Amniotic epithelial cell (primary cell): Measurements from ENCODE around the gene KCNIP4.
"Not testable (repeated sequence)": the region's sequence is repeated elsewhere in the genome, so short reads cannot be mapped to it uniquely, and the experiment has no call there.

Experiments used
- DNase-seq: peaks from one replicate; pipeline ENCODE4 v3.0.0-alpha.2; 2010; ENCODE audit warnings: low read depth

KCNIP4 gene

DNA sequence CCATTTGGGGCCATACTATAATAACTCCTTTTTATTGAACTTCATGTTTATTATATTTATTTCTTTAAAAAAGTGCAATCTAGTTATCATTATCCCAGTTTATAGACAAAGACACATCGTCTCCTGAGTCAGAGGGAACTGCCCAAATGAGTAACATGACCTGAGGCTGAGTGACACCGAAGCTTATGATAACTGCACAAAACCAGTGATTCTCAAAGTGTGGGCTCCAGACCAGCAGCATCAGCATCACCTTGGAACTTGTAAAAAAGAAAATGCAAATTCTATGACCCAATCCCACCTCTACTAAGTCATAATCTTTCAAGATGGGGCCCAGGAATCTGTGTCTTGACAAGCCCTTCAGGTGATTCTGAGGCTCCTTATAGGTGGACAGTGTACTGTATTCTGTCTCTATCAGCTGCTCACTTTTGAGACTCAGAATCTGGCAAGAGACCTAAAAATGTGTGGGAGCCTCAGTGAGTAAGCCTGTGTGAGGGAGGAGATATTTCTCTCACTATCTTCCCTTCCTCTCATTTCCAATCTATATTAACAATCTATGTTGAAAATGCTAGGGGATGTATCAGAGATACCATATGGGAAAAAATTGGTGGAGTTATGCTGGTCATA lies 1101.3 kb downstream of the KCNIP4 start:
- peak; percentile 43 for DNase-seq

DNA sequence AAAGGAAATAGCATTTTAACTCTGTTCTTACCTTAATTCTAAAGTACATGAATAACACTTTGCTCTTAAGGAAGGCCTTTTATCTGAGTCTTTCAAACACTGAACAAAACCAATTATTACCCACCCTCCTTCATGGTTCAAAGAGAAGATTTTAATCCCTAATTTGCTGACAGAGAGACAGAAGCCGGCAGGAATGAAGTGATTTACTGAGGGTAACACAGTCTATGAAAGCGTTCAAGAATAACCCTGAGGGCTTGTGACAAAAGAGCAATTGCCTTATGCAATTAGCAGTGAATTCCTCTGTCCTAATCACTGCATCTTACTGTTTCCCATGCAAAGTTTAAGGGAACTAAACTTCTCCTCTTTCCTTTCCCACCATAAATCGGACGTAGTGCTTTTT lies 1104.3 kb downstream of the KCNIP4 start:
- no peak for DNase-seq

DNA sequence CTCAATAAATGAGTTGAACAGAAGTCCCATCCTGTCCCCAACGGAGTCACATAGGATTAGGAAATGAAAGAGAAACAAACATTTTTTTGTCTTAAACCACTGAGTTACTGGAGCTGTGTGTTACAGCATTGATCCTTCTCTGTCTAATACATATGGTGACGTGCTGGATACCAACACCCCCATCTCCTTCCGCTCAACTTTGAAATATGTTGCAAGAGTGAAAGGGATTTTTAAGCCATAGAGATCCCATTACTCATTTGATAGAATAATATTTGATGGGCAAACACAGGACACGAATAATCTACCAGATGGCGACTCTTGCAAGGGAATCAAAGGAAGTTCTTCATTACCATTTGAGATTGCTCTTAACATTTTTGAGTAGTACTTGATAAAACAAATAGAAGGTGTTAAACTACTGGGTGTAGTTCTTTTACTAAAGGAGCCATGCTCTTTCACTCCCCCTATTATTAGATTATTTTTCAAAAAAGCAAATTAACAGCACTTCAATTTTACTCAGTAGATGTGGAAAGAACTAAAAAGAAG lies 1107.9 kb downstream of the KCNIP4 start:
- DNase-seq, result no peak

DNA sequence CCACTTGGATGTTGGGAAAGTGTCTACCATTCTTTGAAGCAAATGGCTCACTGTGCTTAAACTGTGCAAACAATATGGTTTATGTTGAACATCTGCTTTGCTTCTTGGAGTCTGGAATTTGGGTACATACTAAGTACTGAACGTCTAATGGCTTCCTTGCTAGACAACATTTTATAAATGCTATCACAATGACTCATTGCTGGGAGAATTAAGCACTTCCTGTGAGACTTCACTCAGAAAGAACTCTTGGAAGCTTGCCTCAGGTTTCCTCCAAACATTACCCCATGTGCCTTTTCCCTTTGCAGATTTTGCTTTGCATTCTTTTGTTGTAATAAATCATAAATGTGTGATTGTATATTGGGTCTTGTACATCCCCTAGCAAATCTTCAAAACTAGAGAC lies 1108.6 kb downstream of the KCNIP4 start:
- peak; percentile 86 for DNase-seq

DNA sequence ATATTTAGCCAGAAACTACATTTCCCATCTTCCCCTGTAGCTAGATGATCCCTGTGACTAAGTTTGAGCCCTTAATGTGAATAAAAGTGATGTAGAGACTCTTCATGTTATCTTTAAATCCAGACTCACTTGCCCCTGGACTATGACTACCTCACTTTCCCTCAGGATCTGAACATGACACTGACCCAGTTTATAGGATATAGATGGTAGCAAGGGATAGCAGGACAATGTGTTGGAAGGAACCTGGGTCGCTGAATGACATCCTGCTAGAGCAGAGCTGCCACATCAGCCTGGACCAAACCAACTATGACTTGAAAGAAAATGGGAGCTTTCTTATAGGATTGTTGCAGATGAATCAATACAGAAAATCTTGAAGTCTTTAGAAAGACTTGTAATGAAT lies 1110.1 kb downstream of the KCNIP4 start:
- no peak for DNase-seq

DNA sequence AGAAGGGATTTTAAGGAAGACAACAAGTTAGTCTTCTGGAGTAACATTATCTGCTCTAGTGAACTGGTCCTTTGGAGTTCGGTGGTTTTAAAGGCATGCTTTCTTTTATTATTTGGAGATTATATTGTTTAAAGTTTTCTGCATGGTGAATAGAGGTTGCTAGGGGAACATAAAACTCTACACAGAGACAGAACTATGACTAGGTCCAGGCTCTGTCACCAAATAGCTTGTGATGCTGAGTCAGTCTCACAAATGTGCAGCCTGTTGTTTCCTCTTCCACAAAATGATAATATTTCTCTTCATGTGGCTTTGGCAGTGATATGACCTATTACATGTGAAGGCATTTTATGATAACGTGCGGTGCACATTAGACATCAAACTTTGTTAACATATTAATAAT lies 1115.7 kb downstream of the KCNIP4 start:
- peak; percentile 25 for DNase-seq

DNA sequence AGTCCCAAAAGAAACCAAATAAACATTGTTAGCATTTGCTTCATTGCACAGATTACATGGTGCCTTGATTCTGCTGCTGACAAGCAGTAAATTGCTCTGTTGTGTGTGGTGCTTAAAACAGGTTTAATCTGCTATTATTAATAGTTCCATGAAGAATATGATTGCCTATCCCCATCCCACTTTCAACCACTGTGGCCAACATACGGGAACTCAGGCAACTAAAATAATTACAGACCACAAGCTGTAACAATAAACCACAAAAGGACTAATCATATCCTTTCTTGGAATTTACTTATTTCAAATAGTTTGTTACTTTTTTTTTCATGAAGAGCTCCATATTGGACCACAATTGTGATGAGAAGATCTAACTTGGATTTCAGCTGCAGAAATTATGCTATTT lies 1116.8 kb downstream of the KCNIP4 start:
- DNase-seq, result no peak

DNA sequence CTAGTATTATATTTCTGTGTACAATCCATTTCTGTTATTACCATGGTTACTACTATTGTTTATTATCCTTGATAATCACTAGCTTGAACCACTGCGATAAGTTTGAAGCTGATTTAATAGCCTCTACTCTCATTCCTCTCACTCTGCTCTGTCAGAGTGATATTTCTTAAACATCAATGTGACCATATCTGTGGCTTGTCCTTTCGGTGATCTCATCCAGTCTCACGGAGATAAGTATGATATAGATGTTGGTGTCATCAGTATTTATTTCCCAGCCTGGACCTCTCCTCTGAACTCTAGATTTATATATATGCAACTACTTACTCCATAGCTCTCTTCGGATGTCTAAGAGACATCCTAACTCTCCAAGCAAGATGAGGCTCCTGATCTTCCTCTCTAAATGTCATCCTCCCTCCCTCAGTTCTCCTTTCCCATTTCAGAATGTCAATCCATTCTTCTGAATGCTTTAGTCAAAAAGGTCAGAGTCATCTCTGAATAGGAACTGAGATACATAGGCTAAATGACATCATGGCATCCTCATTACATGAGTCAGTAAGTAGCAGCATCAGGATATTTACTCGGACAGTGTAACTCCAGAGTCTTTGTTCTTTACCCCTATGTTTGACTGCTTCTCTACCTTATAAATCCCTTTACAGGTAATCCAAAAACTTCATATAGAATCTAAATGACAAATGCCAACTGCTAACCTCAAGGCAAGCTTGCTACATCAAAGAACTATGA lies 1118.8 kb downstream of the KCNIP4 start:
- peak; percentile 58 for DNase-seq

DNA sequence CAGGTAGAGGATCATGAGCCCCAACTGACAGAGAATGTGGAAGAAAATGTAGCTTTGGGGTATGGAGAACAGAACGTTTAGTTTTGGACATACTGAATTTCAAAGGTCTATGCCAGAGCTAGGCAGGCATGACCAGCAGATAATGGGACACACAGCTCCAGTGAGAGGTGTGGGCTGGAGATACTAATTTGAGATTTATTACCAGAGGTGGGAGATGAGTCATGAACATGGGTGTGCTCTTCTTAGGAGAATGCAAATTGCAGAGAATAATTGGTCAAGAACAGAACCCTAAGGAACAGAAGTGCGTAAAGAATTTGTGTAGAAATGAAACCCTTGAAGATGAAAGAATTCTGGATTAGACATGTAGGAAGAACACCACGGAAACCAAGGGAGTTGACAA lies 1123.1 kb downstream of the KCNIP4 start:
- DNase-seq, result no peak

DNA sequence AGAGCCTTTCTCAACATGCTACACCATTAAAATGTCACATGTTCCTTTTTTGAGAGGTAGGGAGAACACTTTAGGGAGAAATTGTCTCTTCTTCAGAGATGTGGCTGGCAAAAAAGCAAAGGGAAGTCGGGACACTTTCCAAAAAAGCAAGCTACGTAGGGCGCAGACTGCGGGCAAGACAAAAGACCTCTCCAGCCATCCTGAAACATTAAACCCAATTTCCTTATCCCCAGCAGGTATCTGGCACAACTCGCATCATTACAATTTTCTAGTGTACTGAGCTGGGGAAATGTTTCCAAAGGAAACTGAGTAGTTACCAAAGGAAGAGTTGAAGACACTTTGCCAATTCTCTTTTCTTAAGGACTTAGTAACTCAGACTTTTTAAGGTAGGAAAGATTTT lies 1132.3 kb downstream of the KCNIP4 start:
- DNase-seq, result no peak

DNA sequence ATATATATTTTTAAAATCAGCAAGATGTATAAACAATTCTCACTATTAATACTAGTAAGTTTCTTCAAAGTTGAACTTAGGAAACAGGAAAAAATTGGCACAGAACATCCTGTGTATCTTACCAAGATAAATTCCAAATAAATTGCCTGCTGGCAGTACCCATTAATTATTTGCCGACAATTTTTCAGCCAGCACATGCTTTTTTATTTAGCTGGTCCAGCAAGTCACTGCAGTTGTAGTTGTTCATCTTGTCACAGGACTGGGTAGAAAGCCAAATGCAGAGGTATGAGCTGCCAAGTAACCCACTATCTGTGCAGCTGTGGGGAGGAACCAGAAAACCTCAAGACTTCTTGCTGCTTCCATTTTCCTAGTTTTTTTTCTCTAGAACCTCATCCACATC lies 1134.9 kb downstream of the KCNIP4 start:
- peak; percentile 14 for DNase-seq

DNA sequence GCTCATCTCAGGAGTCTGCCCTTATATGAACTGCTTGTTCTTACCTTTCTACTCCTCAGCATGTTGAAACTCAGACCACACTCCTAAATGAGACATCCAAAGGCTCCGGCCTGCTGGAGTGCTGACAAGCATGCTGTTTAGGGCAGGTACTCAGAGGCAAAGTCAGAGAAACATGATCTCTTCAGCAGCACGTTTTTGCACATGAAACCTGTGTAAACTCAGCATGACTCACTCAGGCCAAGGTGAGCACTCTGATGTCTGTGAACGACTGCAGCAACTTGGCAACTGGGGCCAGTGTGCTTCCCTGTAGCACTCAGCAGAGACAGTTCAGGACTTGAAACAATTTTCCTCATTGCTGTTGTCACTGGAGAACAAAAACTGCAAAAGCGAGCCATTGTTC lies 1138.8 kb downstream of the KCNIP4 start:
- no peak for DNase-seq

DNA sequence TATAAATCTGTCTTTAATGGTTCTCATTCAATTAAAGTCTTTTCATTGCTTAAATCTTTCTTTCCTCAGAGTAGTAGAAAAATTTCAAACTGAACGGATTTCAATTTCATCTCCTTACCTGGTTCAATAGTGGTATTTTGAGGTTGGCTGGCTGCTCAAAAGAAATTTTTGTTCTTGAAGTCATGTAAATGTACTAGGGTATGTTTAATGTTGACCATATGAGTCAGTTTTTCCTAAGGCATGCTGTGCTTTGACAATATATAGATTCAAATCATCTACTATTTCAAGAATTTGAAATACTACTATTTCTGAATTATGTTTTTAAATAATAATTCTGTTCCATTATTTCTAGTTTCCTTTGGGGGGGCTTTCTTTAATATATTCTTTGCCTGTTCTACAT lies 1142.9 kb downstream of the KCNIP4 start:
- no peak for DNase-seq

DNA sequence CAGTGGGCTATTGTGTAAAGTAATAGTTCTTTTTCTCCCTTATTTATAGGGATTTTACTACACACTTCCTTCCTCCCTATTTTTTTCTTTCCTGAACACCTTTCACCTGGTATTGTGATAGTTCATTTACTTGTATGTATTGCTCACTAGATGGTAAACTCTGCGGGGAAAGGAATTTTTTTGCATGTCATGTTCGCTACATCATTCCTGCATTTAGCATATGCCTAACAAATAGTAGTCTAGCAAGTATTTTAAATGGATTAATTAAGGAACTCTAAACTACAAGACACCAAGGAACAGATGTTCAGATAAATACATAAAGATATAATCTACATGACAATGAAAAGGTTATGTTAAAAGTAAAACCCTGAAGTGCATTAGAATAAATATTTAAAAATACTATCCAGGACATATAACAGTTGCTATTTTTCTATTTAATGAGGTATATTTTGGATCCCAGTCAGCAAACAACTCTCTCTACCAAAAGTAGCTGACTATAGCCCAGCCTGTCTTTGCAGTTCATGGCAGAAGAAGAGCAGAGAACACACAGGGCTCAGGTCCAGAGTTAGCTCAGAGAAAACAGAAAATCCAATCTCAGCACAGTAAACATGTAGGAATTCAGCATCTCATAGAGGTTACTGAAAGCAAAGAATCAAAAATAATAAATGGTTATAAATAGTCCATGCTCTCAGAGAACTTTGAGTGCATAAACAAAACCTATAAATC lies 1160.5 kb downstream of the KCNIP4 start:
- no peak for DNase-seq

DNA sequence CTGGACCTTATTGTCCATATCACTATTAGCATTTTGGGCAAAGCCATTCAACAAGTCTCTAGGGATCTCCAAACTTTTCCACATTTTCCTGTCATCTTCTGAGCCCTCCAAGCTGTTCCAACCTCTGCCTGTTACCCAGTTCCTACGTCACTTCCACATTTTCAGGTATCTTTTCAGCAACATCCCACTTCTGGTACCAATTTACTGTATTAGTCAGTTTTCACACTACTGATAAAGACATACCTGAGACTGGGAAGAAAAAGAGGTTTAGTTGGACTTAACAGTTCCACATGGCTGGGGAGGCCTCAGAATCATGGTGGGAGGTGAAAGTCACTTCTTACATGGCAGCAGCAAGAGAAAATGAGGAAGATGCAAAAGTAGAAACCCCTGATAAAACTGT lies 1165.4 kb downstream of the KCNIP4 start:
- DNase-seq, result not testable (repeated sequence)

DNA sequence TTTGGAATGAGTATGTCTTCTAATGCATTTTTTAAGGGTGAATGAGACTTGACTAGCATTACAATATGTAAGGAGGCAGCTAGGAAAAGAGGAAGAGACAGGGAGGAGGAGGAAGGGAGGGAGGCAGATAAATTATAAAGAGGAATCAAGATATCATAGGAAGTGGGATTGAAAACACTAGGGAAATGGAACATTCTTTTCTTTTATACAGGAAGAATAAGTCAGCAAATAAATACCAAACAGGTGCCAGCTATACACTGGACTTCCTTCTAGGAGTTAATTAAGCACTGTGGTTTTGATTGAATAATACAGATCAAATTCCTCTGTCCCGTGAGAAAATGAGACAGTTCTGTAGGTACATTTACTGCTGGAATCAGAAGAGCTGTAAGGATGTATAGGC lies 1169.7 kb downstream of the KCNIP4 start:
- no peak for DNase-seq

DNA sequence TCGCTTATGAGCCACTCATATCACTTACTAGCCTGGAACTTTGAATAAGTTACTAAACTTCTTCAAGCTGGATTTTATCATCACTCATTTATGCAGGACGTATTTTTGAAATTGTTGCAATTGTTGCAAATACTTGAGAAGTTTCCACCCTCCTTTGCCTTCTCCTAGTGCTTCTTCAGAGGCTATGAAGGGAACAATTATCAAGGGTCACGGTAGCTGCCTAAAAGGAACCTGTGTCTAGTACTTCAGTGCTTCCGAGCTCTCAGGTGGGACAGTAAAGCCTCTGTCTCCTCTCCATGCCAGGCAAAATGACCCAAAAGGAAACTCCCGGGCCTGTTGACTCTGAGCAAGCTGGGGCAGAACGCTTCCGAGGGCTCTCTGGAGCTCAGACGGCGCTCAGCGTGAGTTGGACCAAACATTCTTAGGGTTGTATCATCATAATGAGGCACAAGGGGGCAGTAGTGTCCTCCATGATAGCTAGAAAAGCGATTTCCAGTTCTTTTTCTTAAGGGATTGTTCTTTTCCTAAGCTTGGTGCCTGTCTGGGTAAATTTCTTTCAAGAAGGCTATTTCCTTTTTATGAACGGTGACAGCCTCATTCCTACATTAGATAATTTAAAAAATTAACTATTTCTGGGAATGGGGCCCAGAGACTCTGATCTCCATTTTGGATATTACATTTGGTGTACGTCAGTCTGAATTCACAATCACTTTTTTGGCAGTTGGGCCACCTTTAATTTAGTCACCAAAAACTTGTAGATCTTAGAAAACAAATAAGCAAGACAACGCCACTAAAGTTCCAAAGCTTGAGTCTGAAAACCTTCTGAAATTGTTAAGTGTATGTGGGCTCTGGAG lies 1175.2 kb downstream of the KCNIP4 start:
- DNase-seq, result peak; percentile 54

DNA sequence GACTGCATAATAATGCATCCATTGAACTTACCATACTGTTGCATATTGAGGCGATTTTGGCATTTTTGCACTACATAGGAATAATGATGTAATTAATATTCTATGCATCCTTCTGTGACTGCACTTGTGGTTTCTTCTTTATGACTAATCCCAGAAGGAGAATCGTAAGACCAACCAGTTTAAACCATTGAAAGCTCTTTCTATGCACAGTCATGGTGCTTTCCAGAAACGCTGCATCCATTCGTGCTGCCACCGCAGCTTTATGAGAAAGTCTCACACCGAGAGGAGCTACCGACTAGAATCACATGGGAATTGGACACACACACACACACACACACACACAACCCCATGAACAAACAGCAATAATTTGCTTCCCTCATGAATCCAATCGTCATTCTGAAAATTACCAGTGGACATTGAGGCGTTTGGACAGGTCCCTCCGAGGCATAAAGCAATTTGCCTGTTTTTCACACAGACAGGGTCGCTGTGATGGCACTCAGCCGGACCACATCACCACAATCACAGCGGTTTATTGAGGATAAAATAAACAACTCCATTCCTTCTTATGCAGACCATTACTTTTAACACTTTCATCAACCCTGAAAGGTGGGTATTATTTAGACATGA lies 1184.1 kb downstream of the KCNIP4 start:
- DNase-seq, result peak; percentile 7

DNA sequence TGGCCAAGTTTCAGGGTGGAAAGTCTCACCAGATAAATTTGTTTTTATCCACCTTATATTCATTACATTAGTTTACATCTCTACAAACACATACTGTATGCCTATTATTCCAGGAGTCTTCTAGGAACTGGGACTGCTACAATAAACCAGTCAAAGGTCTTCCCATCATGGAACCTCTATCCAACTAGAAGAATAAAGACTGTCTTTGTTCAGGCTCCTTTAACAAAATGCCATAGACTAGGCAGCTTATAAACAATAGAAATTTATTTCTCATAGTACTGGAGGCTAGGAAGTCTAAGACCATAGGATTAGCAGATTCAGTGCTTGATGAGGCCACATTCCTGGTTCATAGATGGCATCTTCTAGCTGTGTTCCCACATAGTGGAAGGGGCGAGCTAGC lies 1186.7 kb downstream of the KCNIP4 start:
- no peak for DNase-seq

DNA sequence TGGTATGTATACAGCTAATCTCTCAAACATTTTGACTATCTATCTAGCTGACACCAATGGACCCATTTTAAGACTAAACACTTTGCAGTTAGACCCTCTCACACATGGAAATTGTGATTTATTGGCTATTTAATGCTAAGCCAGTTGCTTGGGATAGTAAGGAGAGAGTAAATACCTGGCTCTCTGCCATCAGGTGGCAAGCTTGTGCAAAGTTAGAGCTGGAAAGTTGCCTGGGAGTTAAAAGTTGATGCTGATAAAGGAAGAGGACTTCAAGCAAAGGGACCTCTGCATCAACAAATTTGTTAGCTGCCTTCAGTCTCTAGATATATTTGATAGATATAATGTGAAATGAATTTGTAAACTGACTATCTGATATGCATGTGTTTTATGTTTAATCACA lies 1187.2 kb downstream of the KCNIP4 start:
- DNase-seq, result no peak

DNA sequence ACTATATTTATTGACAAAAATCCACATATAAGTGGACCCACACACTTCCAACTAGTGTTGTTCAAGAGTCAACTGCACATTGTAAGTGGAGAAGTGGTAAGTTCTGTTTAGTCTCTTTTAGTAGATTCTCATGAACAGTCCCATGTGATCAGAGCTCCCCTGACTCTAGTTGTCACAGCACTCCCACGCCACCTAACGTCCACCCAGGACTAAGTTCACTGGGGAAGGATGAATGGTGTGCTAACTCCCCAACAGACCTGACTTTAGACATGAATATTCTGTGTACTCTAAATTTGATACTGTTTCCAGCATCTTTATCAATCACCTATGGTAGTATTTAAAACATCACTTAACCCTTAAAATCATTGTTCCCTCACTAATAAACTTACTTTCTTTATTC lies 1188.5 kb downstream of the KCNIP4 start:
- DNase-seq, result peak; percentile 8

DNA sequence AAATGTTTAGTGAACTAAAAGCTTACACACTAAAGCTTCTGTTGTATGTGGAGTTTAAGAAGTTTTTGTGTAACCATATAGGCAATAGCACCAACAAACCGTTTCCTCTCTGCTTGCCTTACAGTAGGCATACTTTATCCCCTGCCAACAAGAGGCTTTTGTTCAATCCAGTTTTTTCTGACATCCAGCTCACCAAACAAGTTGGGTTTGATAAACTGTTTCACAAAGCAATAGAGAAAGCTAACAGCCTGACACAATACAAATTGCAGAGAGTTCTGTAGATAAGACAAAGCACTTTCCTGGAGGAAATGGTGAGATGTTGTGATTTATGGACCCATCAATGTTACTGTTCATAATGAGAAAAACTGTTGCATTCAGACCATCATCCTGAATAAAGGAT lies 1194.5 kb downstream of the KCNIP4 start:
- no peak for DNase-seq
